AG09319 (cell line): ENCODE measurements around the gene CELSR2.

Experiments
- DNase-seq: peaks from one replicate; pipeline ENCODE4 v3.0.0-alpha.2; 2010; ENCODE audit warnings: low read depth; ENCODE audit errors: extremely low read depth
- CTCF ChIP-seq: IDR thresholded peaks from 2 replicates; pipeline ENCODE4 v1.5.1; 2011; ENCODE audit warnings: low read depth, mild to moderate bottlenecking, inconsistent platforms, low read length, moderate library complexity

Gene CELSR2

GRCh38 chr1:109249654-109250401, 489 bp downstream of the CELSR2 start:
- DNase-seq: no peak

GRCh38 chr1:109250454-109251276, 1.3 kb downstream of the CELSR2 start:
- DNase-seq: no peak
- no peak for TF ChIP-seq CTCF

More at GRCh38 chr1:109249654-109250401, 489 bp downstream of the CELSR2 start:
- no peak for TF ChIP-seq CTCF

GRCh38 chr1:109251277-109252166, 2.2 kb downstream of the CELSR2 start:
- TF ChIP-seq CTCF: no peak
- no peak for DNase-seq

- TF ChIP-seq CTCF: no peak
- no peak for DNase-seq
Measured at GRCh38 chr1:109252167-109252892, 3.0 kb downstream of the CELSR2 start.

GRCh38 chr1:109252893-109253802, 3.8 kb downstream of the CELSR2 start:
- DNase-seq: no peak
- TF ChIP-seq CTCF: no peak
